K562 (cell line): Measurements from ENCODE around the gene C9. TPM values are rescaled to one million over a fixed set of nuclear protein-coding genes. Genes with fewer than 3 reads are reported as not detected.

Experiments
- ATAC-seq: fragments of 200-7000 bp; cut with Tn5 transposase; 3 replicates; pipeline ENCODE4 v1.9.1; 2020; ENCODE audit warnings: moderate library complexity
- BruUV-seq: library from RNA; stranded (reverse); fragments of 400-500 nt; replicated peaks from 2 replicates; lab custom pipeline; 2021; lab: Mats Ljungman, UMichigan
- CTCF ChIA-PET: fragments of 300-600 bp; formaldehyde crosslinking; extraction: SDS; loops from one replicate; lab custom pipeline; 2021; ENCODE audit warnings: low intra/inter-chr PET ratio; lab: Yijun Ruan, JAX
- POLR2A ChIA-PET: fragments of 300-600, 350-650 bp; sonication (Branson Sonifier 250); formaldehyde crosslinking; extraction: SDS; loops from one replicate; lab custom pipeline; 2021; ENCODE audit warnings: antibody characterized with exemption, inconsistent platforms; lab: Yijun Ruan, JAX
- DNase-seq, 4 experiments: peaks; one replicate each; pipeline versions ENCODE4 v3.0.0 to v3.0.0-alpha.2; 2011 to 2018; ENCODE audit warnings: low spot score in 3 of 4, mixed read lengths in 3 of 4; ENCODE audit errors: extremely low read depth in 1 of 4
- FAIRE-seq: peaks from 2 replicates; lab custom pipeline; 2011; peaks lifted over from hg19 to GRCh38; lab: Jason Lieb, UNC
- H2AFZ ChIP-seq: 2 replicates; pipeline ENCODE4 v1.6.0; 2011; ENCODE audit warnings: low read depth, low read length, control low read depth, inconsistent platforms
- H3K27ac ChIP-seq: fragments of 200-600 bp; 3 replicates; pipeline ENCODE4 v1.8.0; 2011; ENCODE audit warnings: low read depth, mild to moderate bottlenecking, control low read depth, inconsistent platforms, low read length, moderate library complexity, mixed read lengths; ENCODE audit errors: extremely low read depth
- H3K27me3 ChIP-seq, 2 experiments: fragments of 300-600 bp in 1 of 2; 2 replicates in 1 of 2; 3 replicates in 1 of 2; pipeline versions ENCODE4 v1.6.0 to v1.8.0; 2011; ENCODE audit warnings: inconsistent platforms in 2 of 2, low read length in 2 of 2, mild to moderate bottlenecking in 1 of 2, mixed read lengths in 1 of 2, moderate library complexity in 1 of 2; ENCODE audit not compliant: control insufficient read depth in 2 of 2, insufficient read depth in 2 of 2
- H3K36me3 ChIP-seq: fragments of 300-600 bp; 3 replicates; pipeline ENCODE4 v1.8.0; 2011; ENCODE audit warnings: mild to moderate bottlenecking, low read length, inconsistent platforms; ENCODE audit not compliant: control insufficient read depth, insufficient read depth
- H3K4me1 ChIP-seq, 2 experiments: fragments of 200-600 bp in 1 of 2; replicated peaks in 1 of 2; 2 replicates in 1 of 2; 3 replicates in 1 of 2; pipeline versions ENCODE4 v1.5.1 to v1.8.0; 2011; ENCODE audit warnings: inconsistent platforms in 2 of 2, low read length in 2 of 2, mild to moderate bottlenecking in 1 of 2, mixed read lengths in 1 of 2, moderate library complexity in 1 of 2; ENCODE audit not compliant: control insufficient read depth in 2 of 2, insufficient read depth in 2 of 2
- H3K4me2 ChIP-seq: 2 replicates; pipeline ENCODE4 v1.6.1; 2011; ENCODE audit warnings: low read length, control low read depth, inconsistent platforms, mixed read lengths; ENCODE audit not compliant: insufficient read depth
- H3K4me3 ChIP-seq: fragments of 200-600 bp; sonication (generic), shearing (Covaris generic); 2 replicates; pipeline ENCODE4 v1.5.1; 2016; ENCODE audit warnings: control low read depth, inconsistent platforms
- H3K79me2 ChIP-seq: fragments of 200-600 bp; 3 replicates; pipeline ENCODE4 v1.8.0; 2011; ENCODE audit warnings: low read length, inconsistent platforms; ENCODE audit not compliant: control insufficient read depth, insufficient read depth
- H3K9ac ChIP-seq, 2 experiments: 2 replicates each; pipeline versions ENCODE4 v1.6.0 to v1.6.1; 2011; ENCODE audit warnings: low read depth in 2 of 2, low read length in 2 of 2, control low read depth in 1 of 2, inconsistent platforms in 1 of 2, mild to moderate bottlenecking in 1 of 2, mixed read lengths in 1 of 2; ENCODE audit not compliant: insufficient read depth in 1 of 2
- H3K9me1 ChIP-seq: one replicate; pipeline ENCODE4 v1.6.0; 2011; ENCODE audit warnings: inconsistent platforms, mild to moderate bottlenecking, low read length, moderate library complexity; ENCODE audit not compliant: control insufficient read depth, insufficient read depth
- H3K9me3 ChIP-seq: replicated peaks from 2 replicates; pipeline ENCODE4 v1.5.1; 2011; ENCODE audit warnings: low read depth, low read length, inconsistent platforms; ENCODE audit not compliant: control insufficient read depth, insufficient read depth
- H4K20me1 ChIP-seq: replicated peaks from 2 replicates; pipeline ENCODE4 v1.6.1; 2011; ENCODE audit warnings: low read length, inconsistent platforms, mixed read lengths; ENCODE audit not compliant: control insufficient read depth, insufficient read depth
- CREM ChIP-seq: IDR thresholded peaks from 2 replicates; pipeline ENCODE4 v1.6.1; 2014; ENCODE audit warnings: antibody characterized with exemption, low read depth
- NCOA6 ChIP-seq: fragments of 450-650 bp; IDR thresholded peaks from 2 replicates; pipeline ENCODE4 v1.6.1; 2017; ENCODE audit warnings: mild to moderate bottlenecking
- POLR3G ChIP-seq: IDR thresholded peaks from 2 replicates; pipeline ENCODE4 v1.6.1; 2011; ENCODE audit not compliant: insufficient read length, insufficient replicate concordance; ENCODE audit errors: extremely low read depth
- TBL1XR1 ChIP-seq, 2 experiments: IDR thresholded peaks; 2 replicates each; pipeline ENCODE4 v1.6.1; 2012; ENCODE audit warnings: improper control_type of control experiment in 2 of 2, low read length in 2 of 2, mild to moderate bottlenecking in 1 of 2
- ZNF507 ChIP-seq: conservative IDR thresholded peaks from 2 replicates; pipeline ENCODE4 v1.6.1; 2017; ENCODE audit warnings: missing genetic modification characterization, missing compliant biosample characterization
- ZNF75A ChIP-seq: fragments of 450-650 bp; formaldehyde crosslinking; IDR thresholded peaks from 2 replicates; pipeline ENCODE4 v1.4.0; 2020; ENCODE audit warnings: mild to moderate bottlenecking
- ZSCAN32 ChIP-seq: fragments of 450-650 bp; formaldehyde crosslinking; IDR thresholded peaks from 2 replicates; pipeline ENCODE4 v1.4.0; 2020; ENCODE audit warnings: mild to moderate bottlenecking, moderate library complexity
- WGBS: fragments of 100-300 bp; shearing (Covaris generic); methylation state at CpG from one replicate; pipeline ENCODE4 v1.1.6; 2016; ENCODE audit warnings: low coverage, mixed read lengths; ENCODE audit not compliant: insufficient coverage; ENCODE audit errors: missing lambda C conversion rate; 5-methylcytosine and 5-hydroxymethylcytosine counted together
- in situ Hi-C: fragments of 300-500 bp; cut with MboI; formaldehyde crosslinking; loops from 4 replicates; pipeline ENCODE4 v1.15.0; 2018; ENCODE audit warnings: inconsistent platforms, mixed read lengths
- intact Hi-C: fragments of 100-400 bp; cut with micrococcal nuclease; formaldehyde crosslinking; loops from 2 replicates; pipeline ENCODE4 v1.14.2; 2022
- polyA plus RNA-seq, 8 experiments: library from polyadenylated mRNA; depleted of rRNA in 4 of 8; stranded (reverse) in 5 of 8; unstranded in 3 of 8; fragments of >200 nt; fragmentation: Nextera tagmentation in 2 of 8; fragmentation: Illumina TruSeq in 1 of 8; extraction: Ambion mirVana in 2 of 8; extraction: Trizol in 1 of 8; gene quantifications; 2 replicates each; pipeline versions ENCODE4 v1.2.1 to v1.2.3, GENCODE V29; 2011 to 2014; ENCODE audit warnings: inconsistent platforms in 1 of 8, missing spikeins in 1 of 8
- total RNA-seq, 7 experiments: library from RNA; depleted of rRNA in 6 of 7; stranded (reverse); fragments of >200 nt in 6 of 7; fragmentation: Illumina TruSeq in 2 of 7; extraction: Trizol in 2 of 7; gene quantifications; 2 replicates each; pipeline versions ENCODE4 v1.2.1 to v1.2.3, GENCODE V29; 2011 to 2021; ENCODE audit warnings: low replicate concordance in 1 of 7
- TF ChIP-seq, protein P1 (sequence below): fragments of 250-450 bp; sonication (Bioruptor Pico); IDR thresholded peaks from 2 replicates; pipeline ENCODE4 v1.4.0; 2020; ENCODE audit warnings: mild to moderate bottlenecking, moderate library complexity, borderline replicate concordance
- TF ChIP-seq, protein P2 (sequence below), 3 experiments: fragments of 200-800 bp in 1 of 3; sonication (Bioruptor generic) in 1 of 3; sonication (generic) in 1 of 3; formaldehyde crosslinking in 1 of 3; IDR thresholded peaks; 2 replicates each; pipeline versions ENCODE4 v1.6.1 to v1.8.0; 2016 to 2022; ENCODE audit warnings: mild to moderate bottlenecking in 2 of 3, missing compliant biosample characterization in 2 of 3, missing genetic modification characterization in 2 of 3, missing genetic modification reagents in 1 of 3

Gene C9
- total and polyA plus RNA-seq, 9 of the 15 experiments (the other 6 are each of a cell fraction or from before 2014, with no cell fraction given): 0.08 to 0.38 TPM; not detected in 7

DNA sequence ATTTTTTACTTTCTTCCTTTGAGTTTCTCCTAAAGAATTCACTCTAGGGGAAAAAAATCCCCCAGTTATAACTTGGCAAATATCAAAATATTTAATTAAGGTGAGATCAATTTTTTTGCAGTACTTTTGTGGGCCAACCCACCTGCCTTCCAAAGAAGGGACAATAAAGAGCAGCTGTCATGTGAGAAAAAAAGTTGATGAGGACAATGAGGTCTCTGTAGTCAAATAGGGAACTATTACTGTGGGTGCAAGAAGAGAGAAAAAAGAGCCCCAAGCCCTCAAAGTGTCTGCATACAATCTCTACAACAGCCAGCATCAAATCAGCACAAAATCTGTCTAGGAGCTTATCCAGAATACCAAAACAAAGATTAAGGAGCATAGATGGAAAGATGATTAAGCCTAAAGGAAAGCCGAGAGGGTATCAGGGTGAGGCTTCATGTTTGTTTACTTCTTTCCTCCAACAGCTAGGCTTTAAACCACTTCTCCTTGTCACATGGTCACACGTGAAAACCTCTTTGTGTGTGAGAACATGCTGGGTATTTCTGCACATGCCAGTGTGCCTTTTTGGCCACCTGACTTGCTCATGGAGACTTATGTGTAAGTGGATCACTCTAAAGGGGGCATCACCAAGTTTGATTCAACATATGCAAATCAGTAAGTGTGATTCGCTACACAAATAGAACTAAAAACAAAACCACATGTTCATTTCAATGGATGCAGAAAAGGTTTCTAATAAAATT, 125.8 kb downstream of the C9 start (continued):
- TF ChIP-seq, protein P1, sequence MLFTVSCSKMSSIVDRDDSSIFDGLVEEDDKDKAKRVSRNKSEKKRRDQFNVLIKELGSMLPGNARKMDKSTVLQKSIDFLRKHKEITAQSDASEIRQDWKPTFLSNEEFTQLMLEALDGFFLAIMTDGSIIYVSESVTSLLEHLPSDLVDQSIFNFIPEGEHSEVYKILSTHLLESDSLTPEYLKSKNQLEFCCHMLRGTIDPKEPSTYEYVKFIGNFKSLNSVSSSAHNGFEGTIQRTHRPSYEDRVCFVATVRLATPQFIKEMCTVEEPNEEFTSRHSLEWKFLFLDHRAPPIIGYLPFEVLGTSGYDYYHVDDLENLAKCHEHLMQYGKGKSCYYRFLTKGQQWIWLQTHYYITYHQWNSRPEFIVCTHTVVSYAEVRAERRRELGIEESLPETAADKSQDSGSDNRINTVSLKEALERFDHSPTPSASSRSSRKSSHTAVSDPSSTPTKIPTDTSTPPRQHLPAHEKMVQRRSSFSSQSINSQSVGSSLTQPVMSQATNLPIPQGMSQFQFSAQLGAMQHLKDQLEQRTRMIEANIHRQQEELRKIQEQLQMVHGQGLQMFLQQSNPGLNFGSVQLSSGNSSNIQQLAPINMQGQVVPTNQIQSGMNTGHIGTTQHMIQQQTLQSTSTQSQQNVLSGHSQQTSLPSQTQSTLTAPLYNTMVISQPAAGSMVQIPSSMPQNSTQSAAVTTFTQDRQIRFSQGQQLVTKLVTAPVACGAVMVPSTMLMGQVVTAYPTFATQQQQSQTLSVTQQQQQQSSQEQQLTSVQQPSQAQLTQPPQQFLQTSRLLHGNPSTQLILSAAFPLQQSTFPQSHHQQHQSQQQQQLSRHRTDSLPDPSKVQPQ (CRISPR knock-in tag): no peak
- TF ChIP-seq POLR3G: no peak

- no peaks in the 10 kb centered on the region for H3K9me3 ChIP-seq
- FAIRE-seq: no peak
- no peak overlapping the region for H3K4me3 ChIP-seq
- H4K20me1 ChIP-seq: no peaks in the 10 kb centered on the region
- TF ChIP-seq ZSCAN32 (CRISPR knock-in tag) (no peak), ZNF75A (CRISPR knock-in tag) (no peak), TBL1XR1 (IDR thresholded peaks at IDR 0.05; ENCODE audit: low read length in 2 of 2) (no peak), ZNF507 (no peak), CREM (no peak), NCOA6 (no peak)
- TF ChIP-seq, protein P2, sequence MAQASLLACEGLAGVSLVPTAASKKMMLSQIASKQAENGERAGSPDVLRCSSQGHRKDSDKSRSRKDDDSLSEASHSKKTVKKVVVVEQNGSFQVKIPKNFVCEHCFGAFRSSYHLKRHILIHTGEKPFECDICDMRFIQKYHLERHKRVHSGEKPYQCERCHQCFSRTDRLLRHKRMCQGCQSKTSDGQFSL (CRISPR knock-in tag; IDR thresholded peaks at IDR 0.05): no peak
- TF ChIP-seq, protein P2 (tag; IDR thresholded peaks at IDR 0.05): no peak
- TF ChIP-seq, all 486 proteins: peak for 0
- ATAC-seq (no peak), DNase-seq (no peak)
- H3K27me3 ChIP-seq: no peaks in the 10 kb centered on the region; a peak in 1 of 5 replicates
- BruUV-seq: no TSS peak
- no peak overlapping the region for H2AFZ ChIP-seq
- intact Hi-C loops (no loop called here), in situ Hi-C loops (no loop called here)
- H3K79me2 ChIP-seq: no peaks in the 10 kb centered on the region
- no peak overlapping the region for H3K9ac ChIP-seq
- H3K9me1 ChIP-seq: no peaks in the 10 kb centered on the region
- H3K27ac ChIP-seq: no peak overlapping the region
- WGBS: 24% methylated on average over 1 of the region's 1 CpG
- H3K4me2 ChIP-seq: no peak overlapping the region
- H3K4me1 ChIP-seq: no peaks in the 10 kb centered on the region; a peak in 1 of 5 replicates
- ChIA-PET CTCF (no interaction called here), POLR2A (no interaction called here)
- H3K36me3 ChIP-seq: no peaks in the 10 kb centered on the region
Measured at GRCh38 chr5:39236718-39237117, 127.6 kb downstream of the C9 start.
